Gastroesophageal sphincter (tissue), 3 donors: ENCODE data around the gene THNSL1.
"Not testable (repeated sequence)": the region's sequence is repeated elsewhere in the genome, so short reads cannot be mapped to it uniquely, and the experiment has no call there.

Source experiments
- CTCF ChIP-seq, 4 experiments: fragments of 200-600 bp in 2 of 4; fragments of 450-650 bp in 2 of 4; sonication (generic) in 1 of 4; IDR thresholded peaks; one replicate each; pipeline ENCODE4 v1.5.1; 2017 to 2019; ENCODE audit warnings: antibody characterized with exemption in 4 of 4, mild to moderate bottlenecking in 2 of 4, moderate library complexity in 2 of 4
- POLR2A ChIP-seq, 2 donors: fragments of 450-650 bp; IDR thresholded peaks; one replicate each; pipeline ENCODE4 v1.6.1; 2017; ENCODE audit warnings: antibody characterized with exemption in 2 of 2, mild to moderate bottlenecking in 2 of 2, moderate library complexity in 1 of 2

DNA sequence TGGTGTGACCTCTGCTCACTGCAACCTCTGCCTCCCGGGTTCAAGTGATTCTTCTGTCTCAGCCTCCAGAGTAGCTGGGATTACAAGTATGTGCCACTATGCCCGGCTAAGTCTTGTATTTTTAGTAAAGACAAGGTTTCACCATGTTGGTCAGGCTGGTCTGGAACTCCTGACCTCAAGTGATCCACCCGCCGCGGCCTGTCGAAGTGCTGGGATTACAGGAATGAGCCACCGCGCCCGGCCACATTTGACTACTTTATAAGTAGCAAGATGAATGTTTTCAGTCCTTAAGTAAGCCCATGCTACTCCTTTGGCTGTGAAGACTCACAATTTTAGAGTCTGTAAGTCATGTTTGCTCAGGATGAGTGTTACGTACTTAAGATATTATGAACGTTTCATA, 47.5 kb upstream of the THNSL1 start:
- TF ChIP-seq CTCF, POLR2A (IDR thresholded peaks at IDR 0.05): not testable (repeated sequence)
